ENCODE measurements around the gene MED13.
A peak's percentile ranks its signal among the peaks of the same experiment; 100 is the strongest.
"Not testable (repeated sequence)": the region's sequence is repeated elsewhere in the genome, so short reads cannot be mapped to it uniquely, and the experiment has no call there.

MED13 gene

DNA sequence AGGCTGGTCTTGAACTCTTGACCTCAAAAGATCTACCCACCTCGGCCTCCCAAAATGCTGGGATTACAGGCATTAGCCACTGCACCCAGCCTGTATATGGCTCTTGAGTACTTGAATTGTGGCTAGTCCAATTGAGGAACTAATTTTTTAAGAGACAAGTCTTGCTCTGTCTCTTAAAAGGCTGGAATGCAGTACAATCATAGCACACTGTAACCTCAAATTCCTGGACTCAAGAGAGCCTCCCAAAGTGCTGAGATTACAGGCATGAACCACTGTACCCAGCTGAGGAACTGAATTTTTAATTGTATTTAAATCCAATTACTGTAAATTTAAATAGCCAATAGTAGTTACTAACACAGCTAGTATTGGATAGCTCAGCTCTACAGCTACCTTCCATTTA lies 50.6 kb downstream of the MED13 start:
- ATAC-seq = no peak
- Mint-ChIP-seq H3K27ac (no peak overlapping the region), H3K9me3 (no peaks in the 10 kb centered on the region), H3K4me3 (no peak overlapping the region), H3K36me3 (ENCODE audit: low read depth) (peaks cover 39% of the 10 kb centered on the region), H3K4me1 (peaks cover 7% of the 10 kb centered on the region), H3K27me3 (no peaks in the 10 kb centered on the region)
- DNase-seq = no peak

DNA sequence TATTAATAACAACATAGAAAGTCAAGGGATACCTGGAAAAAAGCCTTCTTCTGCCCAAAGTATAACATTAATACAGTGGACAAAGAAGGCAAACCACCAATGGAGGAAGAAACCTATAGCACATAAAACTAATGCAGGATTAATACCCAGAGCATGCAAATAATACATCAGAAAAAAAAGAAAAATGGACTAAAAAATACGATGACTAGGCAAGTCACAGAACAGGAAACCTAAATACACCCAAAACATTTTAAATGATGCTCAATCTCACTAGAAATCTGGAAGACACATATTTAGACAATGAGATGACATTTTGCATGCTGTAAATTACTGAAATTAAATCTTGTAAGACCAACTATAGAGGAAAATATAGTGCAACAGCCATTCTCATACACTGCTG lies 55.9 kb downstream of the MED13 start:
- Mint-ChIP-seq H3K4me1 (peaks cover 19% of the 10 kb centered on the region), H3K9me3 (no peaks in the 10 kb centered on the region), H3K27ac (no peak overlapping the region), H3K36me3 (ENCODE audit: low read depth) (peaks cover 64% of the 10 kb centered on the region), H3K27me3 (no peaks in the 10 kb centered on the region), H3K4me3 (no peak overlapping the region)
- DNase-seq (no peak), ATAC-seq (no peak)

DNA sequence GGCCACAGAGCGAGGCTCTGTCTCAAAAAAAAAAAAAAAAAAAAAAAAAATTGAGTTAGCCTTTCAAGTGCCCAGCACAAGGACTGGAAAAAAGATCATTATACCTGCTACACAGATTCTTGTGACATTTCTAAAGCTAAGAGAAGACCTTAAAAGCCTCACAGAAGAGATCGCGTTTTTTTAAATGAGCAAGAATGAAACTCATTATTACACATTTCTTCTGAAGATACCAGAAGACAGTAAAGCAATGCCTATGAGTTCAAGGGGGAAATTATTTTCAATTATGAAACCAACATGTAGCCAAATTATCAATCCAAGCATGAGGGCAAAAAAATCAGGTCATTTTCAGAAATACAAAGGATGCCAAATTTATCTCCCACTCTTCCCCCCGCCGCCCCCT lies 56.8 kb downstream of the MED13 start:
- Mint-ChIP-seq H3K36me3 (ENCODE audit: low read depth) (peaks cover 64% of the 10 kb centered on the region), H3K4me1 (peaks cover 21% of the 10 kb centered on the region), H3K27me3 (no peaks in the 10 kb centered on the region), H3K4me3 (no peak overlapping the region), H3K9me3 (no peaks in the 10 kb centered on the region), H3K27ac (no peak overlapping the region)
- DNase-seq (no peak), ATAC-seq (peak; percentile 71)

DNA sequence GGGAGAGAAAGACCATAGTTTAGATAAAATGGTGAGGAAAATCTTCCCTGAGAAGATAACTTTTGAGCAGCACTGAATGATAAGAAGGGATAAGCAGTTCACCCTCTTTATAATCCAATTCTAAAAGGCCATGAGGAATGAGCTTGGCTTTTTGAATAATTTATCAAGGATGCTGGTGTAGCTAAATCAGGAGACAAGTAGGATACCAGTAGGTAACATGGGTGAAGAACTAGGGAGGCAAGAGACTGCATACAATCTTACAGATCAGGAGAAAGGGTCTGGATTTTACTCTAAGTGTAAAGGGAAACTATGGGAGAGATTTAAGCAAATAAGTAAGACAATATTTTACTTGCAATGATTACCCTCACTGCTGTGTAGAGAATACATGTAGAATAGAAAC lies 60.7 kb downstream of the MED13 start:
- H3K4me3 Mint-ChIP-seq = no peak overlapping the region
- DNase-seq = no peak
- peaks cover 42% of the 10 kb centered on the region for H3K36me3 Mint-ChIP-seq (ENCODE audit: low read depth)
- H3K4me1 Mint-ChIP-seq = peaks cover 22% of the 10 kb centered on the region
- no peak for ATAC-seq
- H3K27ac Mint-ChIP-seq = no peak overlapping the region
- no peaks in the 10 kb centered on the region for H3K27me3 Mint-ChIP-seq
- no peaks in the 10 kb centered on the region for H3K9me3 Mint-ChIP-seq

DNA sequence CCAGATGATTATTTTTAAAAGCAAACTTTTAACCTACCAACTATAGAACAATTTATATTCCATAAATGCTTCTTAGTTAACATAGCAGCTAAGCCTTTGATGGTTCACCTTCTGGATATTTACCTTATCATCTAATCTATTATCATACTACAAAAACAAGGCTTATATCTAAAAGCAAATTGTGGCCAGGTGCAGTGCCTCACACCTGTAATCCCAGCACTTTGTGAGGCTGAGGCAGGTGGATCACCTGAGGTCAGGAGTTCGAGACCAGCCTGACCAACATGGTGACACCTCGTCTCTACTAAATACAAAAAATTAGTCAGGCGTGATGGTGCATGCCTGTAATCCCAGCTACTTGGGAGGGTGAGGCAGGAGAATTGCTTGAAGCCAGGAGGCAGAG lies 61.9 kb downstream of the MED13 start:
- peaks cover 15% of the 10 kb centered on the region for H3K4me1 Mint-ChIP-seq
- not testable (repeated sequence) for H3K4me3 Mint-ChIP-seq, H3K9me3 Mint-ChIP-seq, H3K27me3 Mint-ChIP-seq, DNase-seq, H3K27ac Mint-ChIP-seq, ATAC-seq
- H3K36me3 Mint-ChIP-seq (ENCODE audit: low read depth) = peaks cover 35% of the 10 kb centered on the region

DNA sequence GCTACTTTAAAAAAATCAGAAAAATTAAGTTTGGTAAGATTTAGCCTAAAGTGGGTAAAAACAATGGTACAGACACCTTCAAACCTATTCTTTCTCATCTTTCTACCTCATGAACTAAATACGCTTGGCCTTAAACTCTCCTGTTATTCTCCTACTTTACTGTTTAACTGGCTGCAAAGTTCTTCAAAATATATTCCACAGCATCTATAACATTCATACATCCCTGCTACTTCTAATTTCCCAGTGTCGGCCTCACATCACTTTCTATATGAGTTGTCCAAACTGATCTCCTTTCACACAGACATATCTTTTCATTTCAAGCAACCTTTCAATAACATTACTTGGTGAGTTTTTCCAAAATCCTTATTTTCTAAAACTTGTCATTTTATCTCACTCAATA lies 64.0 kb downstream of the MED13 start:
- peaks cover 17% of the 10 kb centered on the region for H3K4me1 Mint-ChIP-seq
- no peak for ATAC-seq
- no peak for DNase-seq
- no peaks in the 10 kb centered on the region for H3K9me3 Mint-ChIP-seq
- H3K27me3 Mint-ChIP-seq = no peaks in the 10 kb centered on the region
- H3K36me3 Mint-ChIP-seq (ENCODE audit: low read depth) = peaks cover 28% of the 10 kb centered on the region
- H3K4me3 Mint-ChIP-seq = no peak overlapping the region
- no peak overlapping the region for H3K27ac Mint-ChIP-seq

DNA sequence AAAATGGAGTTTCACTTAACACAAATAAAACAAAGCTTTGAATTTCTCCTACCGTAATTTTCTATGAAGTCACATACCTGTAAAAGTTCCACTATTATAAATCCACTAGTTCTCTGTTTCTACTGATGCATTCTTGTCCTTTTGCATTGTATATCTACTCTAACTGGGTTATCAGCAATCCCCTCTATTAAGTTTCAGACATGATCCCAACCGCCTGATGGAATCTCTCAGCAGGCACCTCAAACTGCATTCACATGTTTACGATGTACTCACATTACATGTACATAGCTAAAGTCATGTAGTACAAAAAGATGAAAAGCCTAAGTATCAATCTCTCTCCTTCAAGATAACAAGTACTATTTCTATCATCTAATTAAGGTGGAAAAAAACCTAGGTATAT lies 64.9 kb downstream of the MED13 start:
- Mint-ChIP-seq H3K9me3 (no peaks in the 10 kb centered on the region), H3K36me3 (ENCODE audit: low read depth) (peaks cover 22% of the 10 kb centered on the region), H3K27ac (no peak overlapping the region), H3K27me3 (no peaks in the 10 kb centered on the region), H3K4me1 (peaks cover 17% of the 10 kb centered on the region), H3K4me3 (no peak overlapping the region)
- DNase-seq (no peak), ATAC-seq (no peak)

DNA sequence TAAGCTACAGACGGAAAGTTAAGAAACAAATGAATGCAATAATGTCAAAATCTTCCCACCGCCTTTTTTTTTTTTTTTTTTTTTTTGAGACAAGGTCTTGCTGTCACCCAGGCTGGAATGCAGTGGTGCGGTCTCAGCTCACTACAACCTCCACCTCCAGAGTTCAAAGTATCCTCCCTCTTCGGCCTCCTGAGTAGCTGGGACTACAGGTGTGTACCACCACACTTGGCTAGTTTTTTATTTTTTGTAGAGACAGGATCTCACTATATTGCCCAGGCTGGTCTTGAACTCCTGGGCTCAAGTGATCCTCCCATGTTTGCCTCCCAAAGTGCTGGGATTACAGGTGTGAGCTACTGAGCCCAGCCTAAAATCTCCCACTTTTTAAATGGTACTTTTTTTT lies 66.5 kb downstream of the MED13 start:
- H3K9me3 Mint-ChIP-seq, DNase-seq, H3K27me3 Mint-ChIP-seq, H3K4me3 Mint-ChIP-seq, ATAC-seq, H3K27ac Mint-ChIP-seq: not testable (repeated sequence)
- peaks cover 15% of the 10 kb centered on the region for H3K4me1 Mint-ChIP-seq
- peaks cover 19% of the 10 kb centered on the region for H3K36me3 Mint-ChIP-seq (ENCODE audit: low read depth)

DNA sequence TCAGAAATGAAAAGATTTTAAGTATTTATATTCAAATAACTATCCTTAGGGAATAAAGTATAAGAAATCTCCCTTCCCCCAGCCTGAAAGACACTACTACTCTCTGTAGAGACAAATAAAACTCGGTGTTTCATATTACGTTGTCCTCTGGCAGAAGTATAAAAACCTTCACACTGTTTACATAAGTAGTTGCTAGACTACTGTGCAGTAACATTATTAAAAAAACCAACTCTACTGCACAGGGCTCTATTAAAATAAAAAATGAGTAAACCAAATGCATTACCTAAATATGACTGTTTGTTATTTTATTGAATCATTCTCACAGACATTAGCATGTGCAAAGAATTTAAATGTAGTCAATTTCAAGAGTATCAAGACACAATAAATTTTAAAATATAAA lies 67.4 kb downstream of the MED13 start:
- H3K36me3 Mint-ChIP-seq (ENCODE audit: low read depth) = peaks cover 21% of the 10 kb centered on the region
- peaks cover 15% of the 10 kb centered on the region for H3K4me1 Mint-ChIP-seq
- ATAC-seq (no peak), DNase-seq (no peak)
- H3K4me3 Mint-ChIP-seq = no peak overlapping the region
- H3K27me3 Mint-ChIP-seq = no peaks in the 10 kb centered on the region
- no peak overlapping the region for H3K27ac Mint-ChIP-seq
- H3K9me3 Mint-ChIP-seq = no peaks in the 10 kb centered on the region

DNA sequence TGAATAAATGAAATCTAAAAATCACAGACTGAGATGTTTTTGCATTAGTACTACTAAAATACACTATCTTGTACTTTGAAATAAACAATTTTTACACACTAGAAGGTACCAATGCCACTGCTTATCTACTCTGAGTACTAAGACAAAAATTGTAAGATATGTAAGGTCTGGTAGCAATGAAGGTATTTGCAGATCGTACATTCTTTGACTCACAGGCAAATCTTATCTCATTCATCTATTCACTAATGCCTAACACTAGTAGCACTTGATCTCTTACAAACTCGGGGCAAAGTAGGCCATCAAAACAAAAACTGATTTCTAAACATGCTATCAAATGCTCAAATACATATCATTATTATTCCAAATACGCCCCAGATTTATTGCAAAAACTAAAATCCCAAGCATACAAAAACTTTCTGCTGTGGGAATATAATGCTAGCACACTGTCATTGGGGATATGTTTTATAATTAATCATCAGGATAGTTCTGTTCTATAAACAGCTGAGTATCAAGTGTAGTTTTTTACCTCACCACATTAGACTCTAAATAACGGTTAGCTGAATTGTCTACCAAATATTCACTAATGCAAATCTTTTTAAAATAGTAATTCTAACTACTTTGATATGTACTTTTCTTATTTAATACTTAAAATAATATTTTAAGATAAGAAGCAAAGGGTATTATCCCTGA lies 68.0 kb downstream of the MED13 start:
- peaks cover 15% of the 10 kb centered on the region for H3K4me1 Mint-ChIP-seq
- ATAC-seq (no peak), DNase-seq (no peak)
- peaks cover 21% of the 10 kb centered on the region for H3K36me3 Mint-ChIP-seq (ENCODE audit: low read depth)
- no peaks in the 10 kb centered on the region for H3K9me3 Mint-ChIP-seq
- no peaks in the 10 kb centered on the region for H3K27me3 Mint-ChIP-seq
- no peak overlapping the region for H3K27ac Mint-ChIP-seq
- no peak overlapping the region for H3K4me3 Mint-ChIP-seq

DNA sequence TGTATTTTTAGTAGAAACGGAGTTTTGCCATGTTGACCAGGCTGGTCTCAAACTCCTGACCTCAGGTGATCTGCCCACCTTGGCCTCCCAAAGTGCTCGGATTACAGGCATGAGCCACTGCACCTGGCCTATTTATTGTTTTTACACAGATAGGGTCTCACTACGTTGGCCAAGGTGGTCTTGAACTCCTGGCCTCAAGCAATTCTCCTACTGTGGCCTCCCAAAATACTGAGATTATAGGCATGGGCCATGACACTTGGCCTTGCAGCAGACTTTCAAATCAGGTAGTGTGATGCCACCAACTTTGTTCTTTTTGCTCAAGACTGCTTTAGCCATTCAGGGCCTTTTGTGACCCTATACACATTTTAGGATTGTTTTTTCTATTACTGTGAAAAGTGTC lies 75.6 kb downstream of the MED13 start:
- Mint-ChIP-seq H3K36me3 (ENCODE audit: low read depth) (peaks cover 21% of the 10 kb centered on the region), H3K4me3 (no peak overlapping the region), H3K4me1 (no peaks in the 10 kb centered on the region), H3K27ac (no peak overlapping the region), H3K9me3 (no peaks in the 10 kb centered on the region), H3K27me3 (no peaks in the 10 kb centered on the region)
- ATAC-seq (no peak), DNase-seq (no peak)

DNA sequence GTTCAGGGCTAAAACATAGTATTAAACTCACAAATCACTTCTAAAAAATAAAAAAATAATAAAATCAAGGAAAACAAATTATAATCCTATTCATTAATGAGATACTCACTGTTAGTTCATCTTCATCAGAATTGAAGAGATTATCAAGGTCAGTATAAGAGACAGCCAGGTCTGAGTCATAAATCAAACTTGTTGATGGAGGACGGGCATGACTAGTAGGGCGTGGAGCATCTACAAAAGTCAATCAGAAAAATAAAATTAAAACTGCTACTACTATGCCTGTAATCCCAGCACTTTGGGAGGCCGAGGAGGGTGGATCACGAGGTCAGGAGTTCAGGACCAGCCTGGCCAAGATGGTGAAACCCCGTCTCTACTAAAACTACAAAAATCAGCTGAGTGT lies 78.2 kb downstream of the MED13 start:
- Mint-ChIP-seq H3K27me3 (no peaks in the 10 kb centered on the region), H3K4me1 (no peaks in the 10 kb centered on the region), H3K4me3 (no peak overlapping the region), H3K27ac (no peak overlapping the region), H3K36me3 (ENCODE audit: low read depth) (peaks cover 30% of the 10 kb centered on the region), H3K9me3 (no peaks in the 10 kb centered on the region)
- DNase-seq (no peak), ATAC-seq (no peak)

DNA sequence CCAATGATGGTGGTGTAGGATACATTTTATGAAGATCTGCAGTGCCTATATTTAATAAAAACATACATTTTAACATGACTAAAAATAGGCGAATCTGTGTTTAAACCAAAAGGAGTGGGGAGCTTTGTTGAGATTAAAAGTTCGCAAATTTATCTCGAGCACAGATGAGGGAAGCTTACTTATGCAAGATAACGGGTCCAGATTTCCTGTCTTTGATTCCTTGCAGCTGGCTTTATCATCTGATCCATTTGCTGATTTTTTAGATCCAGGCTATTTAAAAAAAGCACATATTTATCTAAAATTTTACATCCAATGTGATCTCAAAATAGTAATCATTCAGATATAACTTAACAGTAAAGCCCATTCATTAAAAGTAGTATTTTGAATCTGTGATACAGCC lies 80.3 kb downstream of the MED13 start:
- Mint-ChIP-seq H3K27ac (no peak overlapping the region), H3K4me1 (peaks cover 2% of the 10 kb centered on the region), H3K4me3 (no peak overlapping the region), H3K36me3 (ENCODE audit: low read depth) (peaks cover 36% of the 10 kb centered on the region), H3K9me3 (no peaks in the 10 kb centered on the region), H3K27me3 (no peaks in the 10 kb centered on the region)
- ATAC-seq = no peak
- no peak for DNase-seq

DNA sequence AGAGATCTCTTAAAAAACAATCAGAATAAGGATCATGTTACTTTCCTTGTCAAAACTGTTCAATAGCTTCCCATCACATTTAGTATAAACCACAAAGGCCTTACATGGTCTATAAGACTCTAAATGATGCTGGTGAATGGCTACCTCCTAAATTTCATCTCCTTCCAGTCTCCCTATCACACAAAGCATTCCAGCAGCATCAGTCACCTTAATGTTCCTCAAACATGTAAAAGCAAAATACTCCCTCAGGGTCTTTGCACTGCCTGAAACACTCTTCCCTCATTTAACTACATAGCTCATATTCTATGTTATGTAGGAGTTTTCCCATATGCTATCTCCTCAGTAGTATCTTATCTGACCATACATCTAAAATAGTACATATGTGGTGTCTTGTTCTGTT lies 83.8 kb downstream of the MED13 start:
- no peak for ATAC-seq
- Mint-ChIP-seq H3K4me3 (no peak overlapping the region), H3K27ac (no peak overlapping the region), H3K36me3 (ENCODE audit: low read depth) (peaks cover 41% of the 10 kb centered on the region), H3K4me1 (peaks cover 2% of the 10 kb centered on the region), H3K9me3 (no peaks in the 10 kb centered on the region), H3K27me3 (no peaks in the 10 kb centered on the region)
- no peak for DNase-seq

DNA sequence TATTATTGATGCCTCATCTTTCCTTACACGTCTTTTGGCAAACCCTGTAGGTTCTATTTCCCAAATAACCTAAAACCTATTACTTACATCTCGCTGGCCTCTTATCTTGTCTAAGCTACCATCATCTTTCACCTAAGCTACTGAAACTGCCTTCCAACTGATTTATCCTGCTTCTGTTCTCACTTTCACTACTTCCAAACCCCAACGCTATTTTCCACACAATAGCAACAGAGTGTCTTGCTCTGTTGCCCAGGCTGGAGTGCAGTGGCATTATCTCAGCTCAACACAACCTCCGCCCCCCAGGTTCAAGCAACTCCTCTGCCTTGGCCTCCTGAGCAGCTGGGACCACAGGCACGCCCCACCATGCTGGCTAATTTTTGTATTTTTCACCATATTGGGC lies 84.5 kb downstream of the MED13 start:
- Mint-ChIP-seq H3K27me3 (no peaks in the 10 kb centered on the region), H3K27ac (no peak overlapping the region), H3K36me3 (ENCODE audit: low read depth) (peaks cover 44% of the 10 kb centered on the region), H3K9me3 (no peaks in the 10 kb centered on the region), H3K4me3 (no peak overlapping the region), H3K4me1 (peaks cover 6% of the 10 kb centered on the region)
- no peak for ATAC-seq
- DNase-seq = no peak

DNA sequence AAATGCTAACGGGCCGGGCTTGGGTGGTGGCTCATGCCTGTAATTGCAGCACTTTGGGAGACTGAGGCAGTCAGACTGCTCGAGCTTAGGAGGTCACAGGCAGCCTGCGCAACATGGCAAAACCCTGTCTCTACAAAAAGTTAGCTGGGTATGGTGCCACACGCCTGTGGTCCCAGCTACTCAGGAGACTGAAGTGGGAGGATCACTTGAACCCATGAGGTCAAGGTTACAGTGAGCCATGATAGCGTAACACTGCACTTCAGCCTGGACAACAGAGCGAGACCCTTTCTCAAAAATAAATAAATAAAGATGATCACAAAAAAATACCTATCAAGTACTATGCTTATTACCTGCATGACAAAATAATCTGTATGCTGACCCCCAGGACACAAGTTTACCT lies 91.0 kb downstream of the MED13 start:
- Mint-ChIP-seq H3K27me3 (no peaks in the 10 kb centered on the region), H3K9me3 (no peaks in the 10 kb centered on the region), H3K4me3 (no peak overlapping the region), H3K4me1 (peaks cover 11% of the 10 kb centered on the region), H3K27ac (no peak overlapping the region), H3K36me3 (ENCODE audit: low read depth) (peaks cover 27% of the 10 kb centered on the region)
- ATAC-seq = no peak
- DNase-seq = no peak
